Measurements from ENCODE around the gene FGFR4. TPM values are rescaled to one million over a fixed set of nuclear protein-coding genes. Genes with fewer than 3 reads are reported as not detected.

FGFR4 gene
- polyA plus RNA-seq, 1 of the 3 experiments (the other 2 are of a cell fraction): 5.6 TPM

- peaks cover 16 to 23% of the 10 kb centered on the region in 2 experiments; a peak in 3 of 4 replicates for H3K4me1 ChIP-seq (ENCODE audit: control insufficient read depth in 1 of 2, insufficient read depth in 2 of 2, low read depth in 1 of 2, low read length in 1 of 2)
- DNase-seq: peak; percentile 89
- H3K9me2 ChIP-seq: no peaks in the 10 kb centered on the region
- H3K79me2 ChIP-seq (ENCODE audit: insufficient read depth): peaks cover 47% of the 10 kb centered on the region
- H3K4me2 ChIP-seq: peak overlapping the region; percentile 96
- peak overlapping the region; percentile 67 to 70 for H3K4me3 ChIP-seq (ENCODE audit: low read depth in 2 of 2, low read length in 1 of 2)
- H3K9ac ChIP-seq: peak overlapping the region; percentile 96
- peaks cover 4% of the 10 kb centered on the region for H3F3A ChIP-seq (replicated peaks; ENCODE audit: insufficient read depth)
- H3K27ac ChIP-seq (ENCODE audit: low read depth in 2 of 2, low read length in 1 of 2): peak overlapping the region; percentile 62 to 89
- 2% methylated on average over 11 of the region's 83 CpGs for WGBS (ENCODE audit: low lambda C conversion rate)
- no peaks in the 10 kb centered on the region for H3K27me3 ChIP-seq (ENCODE audit: insufficient read depth)
- ChIA-PET CTCF (interaction anchor here (1.1 to 3.0 kb wide), 4 partner anchors 21 to 90 kb away, joined by 3 to 17 read pairs (median 3); no protein-coding TSS in a partner anchor), POLR2A (interaction anchor here (1.2 to 1.6 kb wide), 3 partner anchors 10 to 169 kb away, joined by 3 to 6 read pairs (median 4); partner anchors contain the start of genes PRELID1 and RAB24)
- H3K9me3 ChIP-seq: no peaks in the 10 kb centered on the region
- peaks cover 24 to 37% of the 10 kb centered on the region in 2 experiments for H3K36me3 ChIP-seq (replicated peaks in 1 of 2; ENCODE audit: control insufficient read depth in 1 of 2, insufficient read depth in 2 of 2, low read length in 1 of 2)
- peak overlapping the region; percentile 90 for H2AFZ ChIP-seq (ENCODE audit: low read depth)
- no peaks in the 10 kb centered on the region for H4K20me1 ChIP-seq (ENCODE audit: insufficient read depth)
- TF ChIP-seq FOXJ3 (CRISPR knock-in tag; IDR thresholded peaks at IDR 0.05) (no peak), NFIC (IDR thresholded peaks at IDR 0.05; ENCODE audit: borderline replicate concordance) (no peak), CTCF (IDR thresholded peaks at IDR 0.05) (no peak), MAX (IDR thresholded peaks at IDR 0.05; ENCODE audit: low read depth) (peak; percentile 49), RCOR1 (IDR thresholded peaks at IDR 0.05; ENCODE audit: low read length) (no peak), USF2 (IDR thresholded peaks at IDR 0.05; ENCODE audit: borderline replicate concordance, low read depth, low read length) (no peak), SMC3 (IDR thresholded peaks at IDR 0.05; ENCODE audit: low read depth, low read length) (no peak), ELF1 (IDR thresholded peaks at IDR 0.05) (no peak), EP300 (IDR thresholded peaks at IDR 0.05; ENCODE audit: borderline replicate concordance in 1 of 2, low read depth in 1 of 2, low read length in 1 of 2) (no peak), JUND (IDR thresholded peaks at IDR 0.05) (no peak), NRF1 (IDR thresholded peaks at IDR 0.05; ENCODE audit: low read depth, low read length) (no peak), YY1 (IDR thresholded peaks at IDR 0.05; ENCODE audit: low read depth) (peak; percentile 82), FOSL2 (IDR thresholded peaks at IDR 0.05; ENCODE audit: borderline replicate concordance, low read depth) (no peak), TCF12 (IDR thresholded peaks at IDR 0.05) (peak; percentile 3; the same call in 1 of the 2 replicates), RFX5 (IDR thresholded peaks at IDR 0.05; ENCODE audit: low read length) (no peak), GATA2 (CRISPR knock-in tag; IDR thresholded peaks at IDR 0.05) (no peak), TAF1 (IDR thresholded peaks at IDR 0.05; ENCODE audit: borderline replicate concordance, low read depth, low read length) (peak; percentile 45; the same call in 1 of the 2 replicates), MXI1 (IDR thresholded peaks at IDR 0.05; ENCODE audit: low read depth, low read length) (0 out of 2 replicates have a peak, but pooled peaks have one; percentile 6), CHD2 (IDR thresholded peaks at IDR 0.05; ENCODE audit: low read length, partially characterized antibody) (peak; percentile 57), SIN3A (IDR thresholded peaks at IDR 0.05; ENCODE audit: borderline replicate concordance, low read depth, low read length) (no peak), FOXM1 (IDR thresholded peaks at IDR 0.05; ENCODE audit: low read depth) (0 out of 2 replicates have a peak, but pooled peaks have one; percentile 17), POLR2AphosphoS5 (IDR thresholded peaks at IDR 0.05; ENCODE audit: low read depth, low read length) (no peak; the same call in 1 of the 2 replicates)
- TF ChIP-seq, protein P1, sequence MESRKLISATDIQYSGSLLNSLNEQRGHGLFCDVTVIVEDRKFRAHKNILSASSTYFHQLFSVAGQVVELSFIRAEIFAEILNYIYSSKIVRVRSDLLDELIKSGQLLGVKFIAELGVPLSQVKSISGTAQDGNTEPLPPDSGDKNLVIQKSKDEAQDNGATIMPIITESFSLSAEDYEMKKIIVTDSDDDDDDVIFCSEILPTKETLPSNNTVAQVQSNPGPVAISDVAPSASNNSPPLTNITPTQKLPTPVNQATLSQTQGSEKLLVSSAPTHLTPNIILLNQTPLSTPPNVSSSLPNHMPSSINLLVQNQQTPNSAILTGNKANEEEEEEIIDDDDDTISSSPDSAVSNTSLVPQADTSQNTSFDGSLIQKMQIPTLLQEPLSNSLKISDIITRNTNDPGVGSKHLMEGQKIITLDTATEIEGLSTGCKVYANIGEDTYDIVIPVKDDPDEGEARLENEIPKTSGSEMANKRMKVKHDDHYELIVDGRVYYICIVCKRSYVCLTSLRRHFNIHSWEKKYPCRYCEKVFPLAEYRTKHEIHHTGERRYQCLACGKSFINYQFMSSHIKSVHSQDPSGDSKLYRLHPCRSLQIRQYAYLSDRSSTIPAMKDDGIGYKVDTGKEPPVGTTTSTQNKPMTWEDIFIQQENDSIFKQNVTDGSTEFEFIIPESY (IDR thresholded peaks at IDR 0.05; ENCODE audit: borderline replicate concordance, low read depth): no peak
- TF ChIP-seq, protein P2, sequence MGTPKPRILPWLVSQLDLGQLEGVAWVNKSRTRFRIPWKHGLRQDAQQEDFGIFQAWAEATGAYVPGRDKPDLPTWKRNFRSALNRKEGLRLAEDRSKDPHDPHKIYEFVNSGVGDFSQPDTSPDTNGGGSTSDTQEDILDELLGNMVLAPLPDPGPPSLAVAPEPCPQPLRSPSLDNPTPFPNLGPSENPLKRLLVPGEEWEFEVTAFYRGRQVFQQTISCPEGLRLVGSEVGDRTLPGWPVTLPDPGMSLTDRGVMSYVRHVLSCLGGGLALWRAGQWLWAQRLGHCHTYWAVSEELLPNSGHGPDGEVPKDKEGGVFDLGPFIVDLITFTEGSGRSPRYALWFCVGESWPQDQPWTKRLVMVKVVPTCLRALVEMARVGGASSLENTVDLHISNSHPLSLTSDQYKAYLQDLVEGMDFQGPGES (IDR thresholded peaks at IDR 0.05; ENCODE audit: low read depth, low read length): no peak
These were observed 47.4 kb downstream of the FGFR4 start for GRCh38 chr5:177133853-177134696.
